ENCODE results near the gene BIN1.

DNA sequence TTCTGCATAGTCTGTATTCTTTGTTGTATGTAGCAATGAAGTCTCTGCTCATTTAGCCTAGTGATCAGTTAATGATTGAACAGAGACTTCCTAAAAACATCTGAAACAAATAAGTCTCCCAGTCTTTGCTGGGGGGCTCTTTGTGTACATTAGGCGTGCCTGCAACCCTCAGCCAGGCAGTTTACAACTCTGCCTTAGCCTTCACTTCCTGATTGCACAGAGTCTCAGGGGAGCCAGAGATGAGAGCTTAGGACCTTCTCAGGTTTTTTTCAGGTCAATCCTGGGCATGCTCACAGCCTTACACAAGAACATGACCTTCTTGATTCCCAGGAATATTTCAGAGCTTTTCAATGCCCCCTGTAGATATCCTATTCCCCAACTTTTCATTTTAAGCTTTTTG lies 44.0 kb upstream of the BIN1 start:
- TF ChIP-seq, protein P1, sequence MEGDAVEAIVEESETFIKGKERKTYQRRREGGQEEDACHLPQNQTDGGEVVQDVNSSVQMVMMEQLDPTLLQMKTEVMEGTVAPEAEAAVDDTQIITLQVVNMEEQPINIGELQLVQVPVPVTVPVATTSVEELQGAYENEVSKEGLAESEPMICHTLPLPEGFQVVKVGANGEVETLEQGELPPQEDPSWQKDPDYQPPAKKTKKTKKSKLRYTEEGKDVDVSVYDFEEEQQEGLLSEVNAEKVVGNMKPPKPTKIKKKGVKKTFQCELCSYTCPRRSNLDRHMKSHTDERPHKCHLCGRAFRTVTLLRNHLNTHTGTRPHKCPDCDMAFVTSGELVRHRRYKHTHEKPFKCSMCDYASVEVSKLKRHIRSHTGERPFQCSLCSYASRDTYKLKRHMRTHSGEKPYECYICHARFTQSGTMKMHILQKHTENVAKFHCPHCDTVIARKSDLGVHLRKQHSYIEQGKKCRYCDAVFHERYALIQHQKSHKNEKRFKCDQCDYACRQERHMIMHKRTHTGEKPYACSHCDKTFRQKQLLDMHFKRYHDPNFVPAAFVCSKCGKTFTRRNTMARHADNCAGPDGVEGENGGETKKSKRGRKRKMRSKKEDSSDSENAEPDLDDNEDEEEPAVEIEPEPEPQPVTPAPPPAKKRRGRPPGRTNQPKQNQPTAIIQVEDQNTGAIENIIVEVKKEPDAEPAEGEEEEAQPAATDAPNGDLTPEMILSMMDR (IDR thresholded peaks at IDR 0.05): no peak
- TF ChIP-seq POLR2A (IDR thresholded peaks at IDR 0.05): no peak
